ENCODE results near the gene MVB12B.

MVB12B gene

DNA sequence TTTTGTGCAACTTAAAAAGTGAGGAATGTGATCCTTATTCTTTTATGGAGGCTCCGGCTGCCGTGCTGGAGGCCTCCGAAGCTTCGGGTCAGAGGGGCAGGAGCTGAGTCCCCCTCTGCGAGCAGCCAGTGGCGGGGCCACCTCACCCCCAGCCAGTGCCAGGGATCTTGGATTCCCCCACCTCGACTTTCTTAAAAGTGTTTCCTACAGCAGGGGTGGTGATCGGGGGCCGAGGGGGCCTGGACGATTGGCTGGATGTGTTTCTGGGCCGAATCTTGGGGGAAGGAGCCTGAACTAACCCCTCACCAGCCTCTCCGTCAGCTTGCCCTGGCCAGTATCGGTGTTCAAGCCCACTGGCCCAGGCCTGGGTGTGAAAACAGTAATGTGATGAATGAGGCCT is 194.9 kb downstream of the MVB12B start:
- DNase-seq (ENCODE audit: low read depth): no peak

DNA sequence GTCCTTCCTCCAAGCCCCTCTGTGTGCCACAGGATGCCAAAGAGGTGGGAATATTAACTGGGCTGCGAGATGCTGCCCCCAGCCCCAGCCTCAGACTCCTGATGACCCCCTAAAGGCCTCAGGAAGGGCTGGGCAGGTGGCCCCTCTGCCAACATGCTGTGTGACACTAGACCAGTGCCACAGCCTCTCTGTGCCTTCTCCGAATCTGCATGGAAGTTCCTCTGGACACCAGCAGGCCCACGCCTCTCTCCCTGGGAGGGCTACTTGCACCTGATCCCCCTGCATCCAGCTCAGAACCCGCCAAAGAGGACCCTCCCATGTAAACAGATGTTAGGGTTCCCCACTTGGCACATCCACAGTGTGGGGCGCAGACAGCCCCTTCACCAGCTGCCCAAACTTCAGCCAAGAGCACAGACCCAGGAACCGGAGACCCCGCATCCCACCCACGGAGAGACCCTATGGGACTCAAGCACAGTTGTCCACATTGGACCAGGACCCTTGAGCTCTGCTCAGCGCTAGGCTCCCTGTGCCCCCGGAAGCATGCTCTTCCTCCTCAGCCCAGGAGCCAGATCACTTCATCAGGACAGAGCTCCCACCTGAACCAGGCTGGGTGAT is 195.5 kb downstream of the MVB12B start:
- DNase-seq (ENCODE audit: low read depth): no peak

DNA sequence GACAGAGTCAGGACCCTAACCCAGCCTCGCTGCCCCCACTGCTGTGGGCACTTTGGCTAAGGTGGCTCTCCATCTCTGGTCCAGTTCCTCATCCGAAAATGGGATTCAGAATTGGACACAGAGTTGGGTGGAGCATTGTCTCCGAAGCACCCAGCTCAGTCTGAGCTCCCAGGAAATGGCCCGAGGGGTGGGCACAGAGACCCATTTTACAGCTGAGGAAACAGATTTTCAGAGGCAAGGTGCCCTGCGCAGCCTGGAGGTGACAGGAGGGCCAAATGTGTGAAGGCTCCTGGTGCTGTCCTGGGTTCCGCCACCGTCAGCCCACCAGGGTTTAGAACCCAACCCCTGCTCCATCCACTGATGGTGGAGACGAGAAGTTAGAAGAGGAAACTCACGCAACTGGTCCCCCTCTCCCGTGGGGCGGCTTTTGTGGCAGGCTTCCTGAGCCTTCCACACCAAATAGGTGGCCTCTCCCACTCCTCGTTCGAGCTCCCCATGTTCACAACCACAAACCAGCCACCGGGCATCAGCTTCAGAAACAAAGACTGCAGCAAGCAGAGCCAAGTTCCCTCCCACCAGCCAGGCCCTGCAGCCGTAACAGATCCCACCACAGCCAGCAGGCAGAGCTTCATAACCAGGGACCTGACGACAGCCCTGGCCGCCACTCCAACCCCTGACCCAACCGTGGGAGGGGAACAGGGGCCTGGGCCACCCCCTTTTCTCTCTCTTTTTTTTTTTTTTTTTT is 196.2 kb downstream of the MVB12B start:
- DNase-seq (ENCODE audit: low read depth): no peak

DNA sequence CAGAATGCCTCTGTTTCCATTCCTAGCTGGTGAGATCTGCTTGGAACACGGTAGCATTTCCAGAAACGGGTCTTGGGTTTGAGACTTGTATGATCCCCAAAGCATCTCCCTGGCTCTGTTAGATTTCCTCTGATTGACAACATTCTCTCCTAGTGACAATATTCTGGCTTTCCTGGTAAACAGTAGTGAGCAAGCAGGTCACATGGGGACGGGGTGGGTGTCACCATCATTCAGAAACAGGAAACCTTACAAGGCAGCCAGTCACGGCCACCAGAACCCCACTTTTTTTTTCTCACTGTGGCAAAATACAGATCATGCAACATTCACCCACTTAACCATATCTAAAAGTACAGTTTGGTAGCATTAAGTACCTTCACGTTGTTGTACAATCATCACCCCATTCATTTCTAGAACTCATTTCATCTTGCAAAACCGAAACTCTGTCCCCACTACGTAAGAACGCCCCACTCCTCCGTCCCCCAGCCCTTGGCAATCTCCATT is 197.0 kb downstream of the MVB12B start:
- DNase-seq (ENCODE audit: low read depth): no peak

DNA sequence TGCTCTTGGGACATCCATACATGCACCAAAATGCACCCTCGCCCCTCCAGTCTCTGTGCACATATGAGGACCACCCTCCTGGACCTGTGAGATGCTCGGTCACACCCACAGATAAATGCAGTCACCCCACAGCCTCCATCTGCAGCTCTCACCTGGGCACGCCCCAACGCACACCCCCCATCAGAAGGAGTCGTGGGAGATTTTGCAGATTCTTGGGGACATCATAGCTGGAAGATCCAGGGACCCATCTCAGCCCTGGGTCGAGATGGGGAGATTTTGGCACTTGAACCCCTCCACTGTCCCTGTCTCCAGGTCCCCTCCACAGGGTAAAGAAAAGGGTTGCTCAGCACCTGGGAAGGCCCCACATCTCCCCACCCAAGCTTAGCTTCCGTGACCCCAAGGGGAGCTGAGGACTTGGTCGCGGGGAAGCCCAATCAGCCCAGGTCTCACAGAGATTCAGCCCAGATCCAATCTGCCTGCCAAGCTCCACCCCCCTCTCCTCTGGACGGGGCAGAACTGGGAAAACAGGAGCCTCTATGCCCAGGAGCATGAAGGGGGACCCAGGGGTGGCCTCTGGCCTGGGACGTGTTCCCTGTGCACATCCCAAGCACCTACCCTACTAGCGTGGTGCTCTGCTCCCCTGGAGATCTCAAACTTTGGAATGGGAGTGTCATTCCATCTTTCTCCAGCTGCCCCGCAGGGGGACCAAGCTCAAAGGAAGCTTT is 197.9 kb downstream of the MVB12B start:
- DNase-seq (ENCODE audit: low read depth): no peak

DNA sequence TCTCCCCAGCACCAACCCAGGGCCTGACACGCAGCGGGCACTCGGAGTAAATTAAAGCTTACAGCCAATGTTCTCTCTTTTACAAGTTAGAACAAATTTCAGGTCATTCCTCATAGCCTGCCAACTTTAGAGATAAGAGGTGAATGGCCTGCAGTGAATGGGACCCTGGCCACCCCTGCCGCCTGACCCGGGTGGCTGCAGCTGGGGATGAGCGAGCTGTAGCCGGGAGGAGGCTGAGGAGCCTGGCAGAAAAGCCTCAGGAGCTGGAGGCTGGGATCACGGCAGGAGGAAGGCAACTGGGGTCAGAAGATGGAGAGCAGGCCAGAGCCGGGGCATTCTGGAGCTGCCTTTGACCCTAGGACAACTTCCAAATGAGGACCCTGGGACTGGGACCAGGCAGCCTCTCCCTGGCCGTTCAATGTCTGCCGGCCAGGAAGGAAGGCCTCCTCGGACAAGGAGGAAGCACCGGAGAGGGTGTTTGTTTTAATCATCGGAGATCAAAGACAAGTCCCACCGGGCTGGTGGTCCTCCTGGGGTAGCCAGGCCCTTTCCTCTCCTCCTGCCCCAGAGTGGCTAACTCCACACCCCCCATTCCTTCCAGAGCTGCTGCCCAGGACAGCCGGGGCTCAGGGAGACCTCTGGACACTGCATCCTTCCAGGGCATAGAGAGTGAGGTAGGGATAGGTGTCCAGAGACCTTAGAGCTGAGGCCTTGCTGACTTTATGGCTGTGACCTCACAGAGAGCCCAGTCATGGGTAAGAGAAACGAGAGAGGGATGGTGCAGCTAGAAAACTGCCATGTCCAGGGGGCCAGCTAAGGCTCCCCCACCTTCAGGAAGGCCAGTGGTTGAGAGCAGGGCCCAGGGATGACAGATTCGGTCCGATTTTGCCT is 199.8 kb downstream of the MVB12B start:
- DNase-seq (ENCODE audit: low read depth): no peak

DNA sequence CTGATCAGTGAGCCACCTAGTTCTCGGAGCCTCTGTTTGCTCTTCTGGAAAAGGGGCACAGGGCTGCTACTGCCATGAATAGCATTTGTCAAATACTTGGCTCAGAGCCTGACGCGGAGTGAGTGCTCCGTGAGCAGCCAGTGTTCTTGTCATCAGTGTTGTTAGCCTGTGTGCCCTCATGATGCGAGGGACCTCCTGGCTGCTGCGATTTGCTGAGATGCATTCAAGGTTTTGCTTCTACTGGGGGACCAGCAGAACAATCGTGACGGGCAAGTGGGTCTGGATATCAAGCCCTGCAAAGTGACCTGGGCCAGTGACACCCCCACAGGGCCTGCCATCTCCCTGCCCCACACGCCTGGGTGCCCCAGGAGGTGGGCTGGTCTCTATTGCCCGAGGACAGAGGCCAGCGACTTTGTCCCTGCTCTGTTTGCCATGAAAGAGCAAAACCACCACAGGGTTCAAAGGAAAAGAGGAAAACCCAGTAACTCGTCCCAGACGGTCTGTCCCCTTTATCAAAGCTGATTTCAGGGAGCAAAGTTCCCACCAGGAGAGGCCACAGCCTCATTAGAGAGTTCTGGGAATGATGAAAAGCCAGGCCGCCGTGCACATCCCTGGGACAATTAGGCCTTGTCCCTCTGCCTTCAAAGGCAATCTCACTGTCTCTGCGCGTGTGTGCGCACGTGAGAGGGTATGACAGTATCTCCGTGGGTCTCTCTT is 200.6 kb downstream of the MVB12B start:
- no peak for DNase-seq (ENCODE audit: low read depth)

DNA sequence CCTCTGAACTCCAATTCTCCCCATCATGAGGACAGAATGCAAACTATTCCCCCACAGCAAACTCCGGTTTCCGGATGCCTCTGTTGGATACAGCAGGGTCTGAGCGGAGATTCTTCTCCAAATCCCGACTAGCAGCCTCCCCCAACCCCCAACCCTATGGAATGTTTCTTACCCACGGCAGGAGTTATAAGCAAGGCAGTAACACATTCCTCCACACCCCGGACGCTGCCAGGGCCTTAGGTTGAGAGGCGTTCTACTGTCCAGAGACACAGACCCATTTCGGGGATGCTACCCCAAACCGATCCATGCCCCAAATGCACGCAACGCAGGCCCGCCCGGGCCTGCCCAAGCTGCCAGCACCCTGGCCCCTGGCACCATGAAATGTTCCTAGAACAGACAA is 201.5 kb downstream of the MVB12B start:
- DNase-seq (ENCODE audit: low read depth): no peak

DNA sequence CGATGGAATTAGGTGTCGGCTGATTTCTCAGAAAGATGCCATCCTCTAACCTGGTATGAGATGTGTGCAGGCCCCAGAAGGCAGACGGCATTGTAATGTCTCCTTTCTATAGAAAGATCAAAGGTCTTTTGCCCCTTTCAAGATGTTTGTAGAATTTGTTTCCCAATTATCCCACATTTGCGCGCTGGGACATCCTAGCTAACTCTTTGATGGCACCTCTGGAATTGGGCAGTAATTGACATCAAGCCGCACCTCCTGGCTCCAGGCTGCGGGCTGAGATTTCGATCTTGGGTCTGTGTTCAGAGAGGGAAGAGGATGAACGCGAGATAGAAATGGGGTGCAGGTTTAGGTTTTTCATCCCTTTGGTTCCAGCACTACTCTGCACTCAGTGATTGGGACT is 202.3 kb downstream of the MVB12B start:
- no peak for DNase-seq (ENCODE audit: low read depth)

DNA sequence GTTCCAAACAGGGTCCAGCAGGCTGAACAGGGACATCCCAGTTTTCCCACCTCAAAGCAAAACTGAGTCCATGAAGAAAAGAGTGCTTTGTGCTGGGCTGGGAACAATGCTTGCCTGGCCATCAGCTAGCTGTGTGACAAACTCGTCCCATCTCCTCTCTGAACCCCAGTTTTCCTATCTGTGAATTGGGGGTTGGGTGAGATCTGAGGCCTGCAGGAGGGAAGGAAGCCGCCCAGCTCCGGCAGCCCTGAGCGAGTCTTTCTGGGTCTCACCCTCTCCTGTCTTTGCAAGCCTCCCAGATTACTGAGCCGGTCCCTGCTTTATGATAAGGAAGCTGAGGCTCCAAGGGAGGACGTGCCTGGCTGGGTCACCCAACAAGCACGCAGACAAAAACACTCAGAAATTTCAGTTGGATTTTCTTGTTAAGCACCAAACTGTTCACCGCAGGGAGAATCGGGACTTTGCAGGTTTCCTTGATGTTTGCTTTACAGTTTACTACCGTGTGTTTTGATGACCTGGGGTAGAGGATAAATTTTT is 204.5 kb downstream of the MVB12B start:
- DNase-seq (ENCODE audit: low read depth): no peak

DNA sequence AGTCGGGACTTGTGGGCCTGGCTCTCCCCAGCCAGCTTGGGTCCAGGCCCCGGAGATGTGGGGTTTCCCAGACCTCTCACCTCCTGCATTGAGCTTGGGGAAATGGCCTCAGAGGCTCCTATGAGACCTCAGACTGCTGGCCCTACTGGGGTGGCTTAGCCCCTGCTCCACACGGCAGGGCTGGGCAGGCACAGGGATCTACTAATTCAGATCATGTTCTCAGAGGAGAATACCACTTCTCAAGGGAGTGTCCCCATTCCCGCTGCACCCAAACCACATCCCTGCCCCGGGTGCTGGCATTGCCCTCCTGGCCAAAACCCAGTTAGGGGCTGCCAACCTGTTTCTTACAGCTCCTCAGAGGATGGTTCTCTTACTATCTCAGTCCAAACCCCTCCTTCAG is 205.0 kb downstream of the MVB12B start:
- DNase-seq (ENCODE audit: low read depth): no peak

DNA sequence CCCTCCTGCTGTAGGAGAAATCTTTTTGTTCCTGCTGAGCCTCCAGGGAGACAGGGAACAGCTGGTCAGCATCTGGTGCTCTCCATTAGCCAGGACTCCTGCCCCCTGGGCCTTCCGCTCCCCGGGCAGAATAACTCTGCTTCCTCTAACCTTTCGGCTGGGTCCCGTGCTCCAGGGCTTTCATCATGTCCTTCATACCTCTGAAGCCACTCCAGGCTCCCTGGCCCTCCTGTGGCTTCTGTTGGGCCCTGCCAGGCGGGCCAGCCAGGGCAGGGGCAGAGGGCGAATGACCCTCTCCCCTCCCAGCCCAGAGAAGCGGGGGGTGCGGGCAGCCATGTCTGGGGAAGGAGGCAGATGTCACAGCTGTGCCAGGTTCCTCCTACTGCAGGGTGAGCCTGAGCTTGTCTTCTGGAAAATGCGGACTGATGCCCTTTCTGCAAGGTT is 205.4 kb downstream of the MVB12B start:
- DNase-seq (ENCODE audit: low read depth): no peak

DNA sequence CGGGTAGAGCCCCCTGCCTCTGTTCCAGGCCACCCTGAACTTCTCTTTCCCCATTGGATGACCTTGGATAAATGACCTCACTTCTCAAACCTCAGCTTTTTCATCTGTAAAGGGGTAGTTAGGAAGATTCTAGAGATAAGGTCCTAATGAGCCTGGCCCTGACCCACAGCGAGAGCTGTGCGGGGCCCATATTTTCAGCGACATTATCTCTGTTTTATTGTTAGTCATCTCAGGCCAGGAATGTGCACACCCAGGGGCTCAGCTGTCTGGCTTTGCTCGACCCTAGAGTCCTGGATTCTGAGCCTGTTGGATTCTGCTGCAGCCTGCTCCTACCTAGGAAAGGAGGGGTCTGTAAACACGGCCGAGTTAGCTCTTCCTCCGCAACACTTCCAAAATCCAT is 205.9 kb downstream of the MVB12B start:
- no peak for DNase-seq (ENCODE audit: low read depth)

DNA sequence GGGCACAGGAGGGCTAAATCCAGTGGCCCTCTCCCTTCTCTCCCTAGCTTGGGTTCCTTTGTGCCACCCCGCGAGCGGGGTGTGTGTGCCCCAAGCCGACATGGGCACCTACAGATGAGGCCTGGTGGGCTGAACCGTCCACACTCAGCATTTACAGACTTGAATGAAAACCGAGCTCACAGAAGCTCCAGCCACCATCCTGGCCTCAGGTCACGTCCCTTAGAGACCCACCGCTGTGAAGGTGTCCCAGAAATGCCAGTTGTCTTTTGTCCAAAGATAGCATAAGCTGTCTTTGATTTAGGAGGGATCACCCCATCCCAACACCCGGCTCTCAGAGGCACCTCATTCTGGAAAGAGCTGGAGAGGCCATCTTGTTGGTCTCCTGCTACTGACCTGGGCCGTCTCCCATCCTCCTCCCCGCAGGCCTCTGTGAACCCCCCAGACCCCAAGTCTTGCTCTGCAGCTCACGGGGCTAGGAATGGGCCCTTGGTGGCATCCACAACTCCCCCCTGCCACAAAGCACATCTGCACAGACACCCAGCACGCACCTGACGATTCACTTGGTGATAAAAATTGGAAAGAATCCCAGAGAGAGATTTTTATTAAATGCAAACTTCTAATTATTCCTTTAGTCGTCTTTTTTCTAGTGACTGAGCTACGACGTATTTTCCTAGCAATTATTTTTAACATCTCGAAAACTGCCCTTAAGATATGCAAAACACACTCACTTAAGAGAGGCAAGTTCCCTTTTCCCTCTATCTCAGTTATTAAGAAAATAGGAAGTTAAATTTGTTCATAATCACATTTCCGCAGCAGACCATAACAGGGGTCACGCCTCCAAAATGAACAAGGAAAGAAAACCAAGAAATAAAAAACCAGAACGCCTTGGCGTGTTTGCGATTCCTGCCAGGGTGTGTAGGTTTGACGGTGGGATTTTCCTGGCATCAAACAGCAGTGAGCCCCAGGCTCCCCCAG is 206.6 kb downstream of the MVB12B start:
- DNase-seq (ENCODE audit: low read depth): no peak

DNA sequence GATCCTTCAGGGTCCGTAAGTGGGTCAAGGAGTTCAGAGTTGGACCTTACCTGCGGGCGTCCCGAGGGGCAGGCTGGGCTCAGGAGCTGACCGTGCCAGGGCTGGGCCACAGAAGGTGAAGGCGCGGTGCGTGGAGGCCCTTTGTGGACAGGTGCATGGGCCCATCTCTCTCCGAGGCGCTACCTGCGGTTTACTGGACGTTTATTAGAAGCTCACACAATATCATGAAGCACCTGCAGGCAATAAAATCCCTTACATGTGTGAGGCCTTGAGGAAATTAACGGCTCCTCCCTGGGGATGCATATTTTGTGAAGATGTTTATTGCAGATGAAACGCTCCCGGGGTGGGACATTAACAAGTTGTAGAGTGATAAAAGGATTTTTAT is 207.3 kb downstream of the MVB12B start:
- DNase-seq (ENCODE audit: low read depth): no peak

DNA sequence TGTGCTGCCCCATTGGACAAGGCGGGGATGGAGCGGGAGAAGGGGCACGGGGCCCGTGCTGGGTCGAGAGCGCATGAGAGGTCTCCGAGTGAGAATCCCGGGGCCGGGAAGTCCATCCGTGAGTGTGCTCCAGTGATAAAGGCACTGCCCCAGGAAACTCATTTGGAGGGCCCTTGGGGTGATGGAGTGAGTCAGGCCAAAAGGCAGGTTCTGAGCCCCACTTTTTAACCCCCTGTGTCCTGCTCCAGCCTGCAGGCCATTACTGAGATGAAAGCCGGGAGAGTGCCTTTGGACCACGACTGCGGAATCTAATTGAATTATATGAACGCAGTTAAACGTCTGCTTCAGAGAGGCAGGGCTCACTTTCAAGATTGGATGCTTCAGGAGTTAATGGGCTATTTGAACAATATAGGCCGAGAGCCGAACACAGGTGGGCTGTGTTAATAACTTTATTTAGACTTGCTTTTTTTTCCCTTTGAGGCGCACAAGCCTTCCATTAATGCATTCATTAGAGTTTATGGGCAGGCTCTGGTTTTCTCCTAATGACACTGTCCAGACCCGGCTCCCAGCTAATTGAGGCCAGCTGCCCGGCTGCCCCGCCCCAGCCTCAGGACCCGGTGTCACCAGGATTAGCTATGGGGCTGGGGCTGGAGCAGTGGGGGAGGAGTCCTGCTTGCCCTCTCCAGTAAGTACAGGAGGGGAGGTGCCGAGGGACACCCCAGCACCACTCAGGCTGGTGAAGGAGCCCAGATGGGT is 208.0 kb downstream of the MVB12B start:
- no peak for DNase-seq (ENCODE audit: low read depth)

DNA sequence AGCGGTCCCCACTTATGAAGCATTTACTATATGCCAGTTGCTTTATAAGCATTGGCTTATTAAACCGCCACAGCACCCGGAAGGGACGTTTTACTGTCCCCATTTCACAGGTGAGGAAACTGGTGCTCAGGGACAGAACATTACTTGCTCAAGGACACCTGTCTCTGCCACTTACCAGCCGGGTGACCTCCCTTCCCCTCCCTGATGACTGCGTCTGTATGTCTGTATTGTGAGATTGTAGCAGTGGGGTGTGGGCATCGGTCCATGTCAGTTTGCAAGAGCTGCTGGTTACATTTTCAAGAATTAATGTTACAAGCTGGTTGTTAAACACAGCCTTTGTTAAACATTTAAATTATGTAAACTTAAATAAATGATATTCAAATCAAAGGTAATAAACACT is 209.5 kb downstream of the MVB12B start:
- DNase-seq (ENCODE audit: low read depth): no peak

DNA sequence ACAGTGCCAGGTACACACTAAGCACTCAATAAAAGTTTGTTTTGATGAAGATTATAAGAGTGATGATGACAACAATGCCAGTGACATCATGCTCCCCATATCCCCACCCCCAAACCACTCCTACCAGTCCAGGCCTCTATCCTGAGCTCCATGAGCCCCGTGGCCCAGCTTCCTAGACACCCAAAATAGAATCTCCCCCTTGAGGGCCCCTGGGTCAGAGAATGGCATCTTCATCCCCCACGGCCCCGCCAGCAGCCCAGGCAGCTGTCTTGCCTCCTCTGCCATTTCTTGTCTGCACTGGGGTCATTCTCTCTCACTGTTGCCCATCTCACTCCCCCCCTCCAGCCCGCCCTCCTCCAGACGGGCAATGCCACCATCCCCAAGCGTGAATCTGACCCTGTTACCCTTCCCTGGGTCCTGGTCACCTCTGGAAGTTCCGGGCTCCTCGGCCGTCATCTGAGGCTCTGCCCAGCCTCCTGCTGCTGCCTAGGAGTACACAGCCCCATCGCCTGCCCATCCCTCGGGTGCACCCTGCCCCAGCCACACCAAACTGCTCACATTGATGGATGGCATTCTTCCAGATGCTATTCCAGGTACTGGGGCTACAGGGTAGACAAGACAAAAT is 210.3 kb downstream of the MVB12B start:
- DNase-seq (ENCODE audit: low read depth): no peak

DNA sequence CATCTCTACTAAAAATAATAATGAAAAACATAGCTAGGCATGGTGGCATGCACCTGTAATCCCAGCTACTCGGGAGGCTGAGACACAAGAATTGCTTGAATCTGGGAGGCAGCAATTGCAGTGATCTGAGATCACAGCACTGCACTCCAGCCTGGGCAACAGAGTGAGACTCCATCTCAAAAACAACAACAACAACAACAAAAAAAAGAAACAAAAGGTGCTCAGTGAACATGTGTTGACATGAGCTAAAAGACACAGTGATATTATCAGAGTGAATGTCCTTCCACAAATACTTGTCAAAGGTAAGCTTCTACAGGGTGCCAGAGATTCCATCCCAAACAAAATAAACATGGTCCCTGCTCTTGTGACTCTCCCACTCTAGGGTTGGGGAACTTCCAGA is 211.9 kb downstream of the MVB12B start:
- DNase-seq (ENCODE audit: low read depth): no peak

Data from stimulated activated CD8-positive, alpha-beta memory T cell treated with anti-CD3 and anti-CD28 coated beads, Interleukin-15, amount 100 ng/mL, for 24 hours (primary cell).